Measurements from ENCODE around the gene RWDD2A. TPM values are rescaled to one million over a fixed set of nuclear protein-coding genes. Genes with fewer than 3 reads are reported as not detected.

Gene RWDD2A
- total RNA-seq, 2 donors from 2014 or later: 4.3 to 7.0 TPM

GRCh38 chr6:83198486-83199172 lies 5.5 kb downstream of the RWDD2A start:
- Histone ChIP-seq H3K27ac (peak overlapping the region in 1 of 2 donors; percentile 29), H3K9me3 (no peaks in the 10 kb centered on the region), H3K27me3 (replicated peaks; ENCODE audit: insufficient read depth) (no peaks in the 10 kb centered on the region), H3K36me3 (no peaks in the 10 kb centered on the region), H3K4me3 (no peak overlapping the region), H3K4me1 (ENCODE audit: control insufficient read depth in 1 of 2, low read depth in 2 of 2) (peaks cover 5 to 14% of the 10 kb centered on the region in 2 donors)
- DNase-seq (ENCODE audit: low spot score) (no peak), ATAC-seq (ENCODE audit: insufficient number of reproducible peaks, low FRiP score, low read depth) (no peak)
- no peak for TF ChIP-seq CTCF (IDR thresholded peaks at IDR 0.05)

GRCh38 chr6:83199173-83199862 lies 6.2 kb downstream of the RWDD2A start:
- TF ChIP-seq CTCF (IDR thresholded peaks at IDR 0.05): no peak
- no peak overlapping the region for H3K4me3 ChIP-seq
- H3K36me3 ChIP-seq: no peaks in the 10 kb centered on the region
- no peaks in the 10 kb centered on the region for H3K9me3 ChIP-seq
- DNase-seq (ENCODE audit: low spot score) (no peak), ATAC-seq (ENCODE audit: insufficient number of reproducible peaks, low FRiP score, low read depth) (no peak)
- H3K4me1 ChIP-seq (ENCODE audit: control insufficient read depth in 1 of 2, low read depth in 2 of 2): peaks cover 3 to 10% of the 10 kb centered on the region in 2 donors
- no peaks in the 10 kb centered on the region for H3K27me3 ChIP-seq (replicated peaks; ENCODE audit: insufficient read depth)
- peak overlapping the region in 1 of 2 donors; percentile 29 for H3K27ac ChIP-seq

GRCh38 chr6:83199863-83200225 lies 6.7 kb downstream of the RWDD2A start:
- Histone ChIP-seq H3K4me1 (ENCODE audit: control insufficient read depth in 1 of 2, low read depth in 2 of 2) (peaks cover 0 to 6% of the 10 kb centered on the region in 2 donors), H3K4me3 (no peak overlapping the region), H3K27me3 (replicated peaks; ENCODE audit: insufficient read depth) (no peaks in the 10 kb centered on the region), H3K27ac (no peak overlapping the region), H3K36me3 (no peaks in the 10 kb centered on the region), H3K9me3 (no peaks in the 10 kb centered on the region)
- ATAC-seq (ENCODE audit: insufficient number of reproducible peaks, low FRiP score, low read depth) (no peak), DNase-seq (ENCODE audit: low spot score) (no peak)
- no peak for TF ChIP-seq CTCF (IDR thresholded peaks at IDR 0.05)

- Histone ChIP-seq H3K4me1 (ENCODE audit: control insufficient read depth in 1 of 2, low read depth in 2 of 2) (no peaks in the 10 kb centered on the region), H3K9me3 (no peaks in the 10 kb centered on the region), H3K4me3 (no peak overlapping the region), H3K27me3 (replicated peaks; ENCODE audit: insufficient read depth) (no peaks in the 10 kb centered on the region), H3K36me3 (no peaks in the 10 kb centered on the region), H3K27ac (no peak overlapping the region)
- DNase-seq (ENCODE audit: low spot score) (no peak), ATAC-seq (ENCODE audit: insufficient number of reproducible peaks, low FRiP score, low read depth) (no peak)
- no peak for TF ChIP-seq CTCF (IDR thresholded peaks at IDR 0.05)
Observed at GRCh38 chr6:83202031-83202430, 8.9 kb downstream of the RWDD2A start.

- no peaks in the 10 kb centered on the region for H3K9me3 ChIP-seq
- peak overlapping the region; percentile 55 to 71 for H3K27ac ChIP-seq
- no peaks in the 10 kb centered on the region for H3K27me3 ChIP-seq (replicated peaks; ENCODE audit: insufficient read depth)
- peak; percentile 63 for TF ChIP-seq CTCF (IDR thresholded peaks at IDR 0.05)
- no peak for DNase-seq (ENCODE audit: low spot score)
- no peaks in the 10 kb centered on the region for H3K36me3 ChIP-seq
- peak; percentile 58 for ATAC-seq (ENCODE audit: insufficient number of reproducible peaks, low FRiP score, low read depth)
- H3K4me3 ChIP-seq: no peak overlapping the region
- peaks cover 0 to 17% of the 10 kb centered on the region in 2 donors for H3K4me1 ChIP-seq (ENCODE audit: control insufficient read depth in 1 of 2, low read depth in 2 of 2)
Observed at GRCh38 chr6:83215131-83216047, 22.2 kb downstream of the RWDD2A start.
